GM13976 (cell line): Measurements from ENCODE around the gene COL4A1.

ENCODE experiments used
- DNase-seq: peaks from one replicate; pipeline ENCODE4 v3.0.0; 2012; ENCODE audit warnings: low spot score
- CTCF ChIP-seq: IDR thresholded peaks from 2 replicates; pipeline ENCODE4 v1.5.1; 2012; ENCODE audit warnings: borderline replicate concordance, mild to moderate bottlenecking; ENCODE audit not compliant: insufficient read depth; ENCODE audit errors: extremely low read depth, missing control alignments, control extremely low read depth
- in situ Hi-C: fragments of 300-500 bp; cut with MboI; formaldehyde crosslinking; loops from one replicate; pipeline ENCODE4 v1.12.0; 2022; ENCODE audit warnings: low sequenced_read_pairs, mixed read lengths, inconsistent platforms; ENCODE audit not compliant: unreplicated experiment

The COL4A1 gene

GRCh38 chr13:110256126-110256905 lies 50.6 kb downstream of the COL4A1 start:
- DNase-seq: no peak

GRCh38 chr13:110254751-110255553 lies 52.0 kb downstream of the COL4A1 start:
- TF ChIP-seq CTCF: no peak
- in situ Hi-C loops: no loop called here
- no peak for DNase-seq

More at GRCh38 chr13:110256126-110256905, 50.6 kb downstream of the COL4A1 start:
- no peak for TF ChIP-seq CTCF
- in situ Hi-C loops: no loop called here

GRCh38 chr13:110254151-110254679 lies 52.7 kb downstream of the COL4A1 start:
- in situ Hi-C loops: no loop called here
- DNase-seq: no peak
- TF ChIP-seq CTCF: no peak

GRCh38 chr13:110251193-110251819 lies 55.7 kb downstream of the COL4A1 start:
- TF ChIP-seq CTCF: no peak
- DNase-seq: no peak
- in situ Hi-C loops: no loop called here

GRCh38 chr13:110250258-110250891 lies 56.6 kb downstream of the COL4A1 start:
- no peak for DNase-seq
- in situ Hi-C loops: no loop called here
- TF ChIP-seq CTCF: no peak

- no peak for DNase-seq
- in situ Hi-C loops: loop anchor here (25.0 kb wide), 1 partner anchor 588 kb away; no protein-coding TSS in a partner anchor
- TF ChIP-seq CTCF: no peak
Measured at GRCh38 chr13:110249326-110249725, 57.6 kb downstream of the COL4A1 start.
